Ovary (tissue), 9 donors: Measurements from ENCODE around the gene JAG2. TPM values are rescaled to one million over a fixed set of nuclear protein-coding genes. Genes with fewer than 3 reads are reported as not detected.

Source experiments
- DNase-seq, 5 donors: peaks; one replicate each; pipeline ENCODE4 v3.0.0-alpha.2; 2019 to 2020
- H3K27ac ChIP-seq, 2 donors: fragments of 200-600 bp; one replicate each; pipeline versions ENCODE4 v1.5.1 to v1.8.0; 2019 to 2022
- H3K27me3 ChIP-seq: fragments of 200-600 bp; one replicate; pipeline ENCODE4 v1.8.0; 2022
- H3K36me3 ChIP-seq: fragments of 200-600 bp; sonication (generic); one replicate; pipeline ENCODE4 v1.5.1; 2019
- H3K4me1 ChIP-seq: one replicate; pipeline ENCODE4 v1.8.1; 2013; ENCODE audit warnings: mild to moderate bottlenecking, moderate library complexity; ENCODE audit not compliant: insufficient read depth
- H3K4me3 ChIP-seq: fragments of 200-600 bp; sonication (generic); one replicate; pipeline ENCODE4 v1.5.1; 2017
- H3K9me3 ChIP-seq, 2 donors: fragments of 200-600 bp in 1 of 2; sonication (generic) in 1 of 2; one replicate each; pipeline versions ENCODE4 v1.5.1 to v1.8.1; 2013 to 2019; ENCODE audit warnings: mild to moderate bottlenecking in 1 of 2, moderate library complexity in 1 of 2
- CTCF ChIP-seq, 3 donors: fragments of 450-650 bp in 2 of 3; fragments of 200-600 bp in 1 of 3; IDR thresholded peaks; one replicate each; pipeline versions ENCODE4 v1.5.1 to v1.8.0; 2016 to 2022; ENCODE audit warnings: antibody characterized with exemption in 3 of 3, mild to moderate bottlenecking in 1 of 3
- EP300 ChIP-seq: sonication (generic); formaldehyde crosslinking; IDR thresholded peaks from one replicate; pipeline ENCODE4 v1.6.1; 2017; ENCODE audit warnings: antibody characterized with exemption
- POLR2A ChIP-seq: fragments of 450-650 bp; IDR thresholded peaks from one replicate; pipeline ENCODE4 v1.6.1; 2017; ENCODE audit warnings: antibody characterized with exemption, mild to moderate bottlenecking, moderate library complexity
- WGBS, 3 donors: extraction: QIAGEN DNeasy Blood & Tissue Kit in 1 of 3; methylation state at CpG; one replicate each; pipeline versions ENCODE4 v1.1.5 to v1.1.7; 2013 to 2017; 5-methylcytosine and 5-hydroxymethylcytosine counted together
- intact Hi-C, 4 donors: fragments of 100-400 bp; cut with DNase I; formaldehyde crosslinking; loops; one replicate each; pipeline versions ENCODE4 v1.11.0 to v1.15.1; 2022 to 2023
- polyA plus RNA-seq, 2 donors: library from polyadenylated mRNA; stranded (reverse); fragments of 200-250 nt in 1 of 2; fragments of 350-450 nt in 1 of 2; fragmentation: Illumina TruSeq in 1 of 2; extraction: RNeasy Lipid Tissue Mini Kit (QIAGEN cat#74804) in 1 of 2; gene quantifications; one replicate each; pipeline ENCODE4 v1.2.3, GENCODE V29; 2013 to 2014
- total RNA-seq, 7 donors: library from RNA; depleted of rRNA in 2 of 7; stranded (reverse); fragments of >200 nt in 2 of 7; fragmentation: NEBNext Ultra II Directional in 3 of 7; extraction: Animal tissue kit (Norgen Biotek cat#: 25700) in 3 of 7; gene quantifications; one replicate each; pipeline versions ENCODE4 v1.1.0 to v1.2.4, GENCODE V29; 2016 to 2023
- donor health status: DM: no; HTN: no; CAD: no; lungs with moderate emphysema.
- donor health status: DM: no; HTN: no; CAD: no.
- donor health status: Bipolar disorder and iron deficiency.
- donor health status: DM: yes; HTN: yes; CAD: no.
- donor health status: DM: no; HTN: no; CAD: no.
- donor health status: DM: yes; HTN: yes; CAD: no.

JAG2 gene
- total and polyA plus RNA-seq, 9 donors = 0.78 to 10.2 (median 6.5) TPM

- Histone ChIP-seq H3K4me3 (no peak overlapping the region), H3K27ac (no peak overlapping the region), H3K4me1 (peaks cover 6% of the 10 kb centered on the region), H3K9me3 (no peaks in the 10 kb centered on the region), H3K36me3 (no peaks in the 10 kb centered on the region), H3K27me3 (no peaks in the 10 kb centered on the region)
- WGBS, 3 donors = 65 to 74% (median 72%) methylated on average over 10 of the region's 10 CpGs
- intact Hi-C loops = loop anchor here (2.0 to 10.0 kb wide), 4 partner anchors 82 to 155 kb away; no protein-coding TSS in a partner anchor
- TF ChIP-seq CTCF (IDR thresholded peaks at IDR 0.05) = no peak
- no peak for TF ChIP-seq POLR2A
- no peak for TF ChIP-seq EP300
- no peak for DNase-seq
These were observed 31.5 kb upstream of the JAG2 start for GRCh38 chr14:105200074-105200473.

GRCh38 chr14:105199093-105199492, 30.5 kb upstream of the JAG2 start:
- Histone ChIP-seq H3K27me3 (no peaks in the 10 kb centered on the region), H3K4me1 (no peaks in the 10 kb centered on the region), H3K36me3 (no peaks in the 10 kb centered on the region), H3K4me3 (no peak overlapping the region), H3K9me3 (no peaks in the 10 kb centered on the region), H3K27ac (no peak overlapping the region)
- WGBS, 3 donors = 27 to 49% (median 29%) methylated on average over 16 to 18 of the region's 18 CpGs
- intact Hi-C loops = no loop called here
- no peak for TF ChIP-seq CTCF (IDR thresholded peaks at IDR 0.05)
- TF ChIP-seq POLR2A = no peak
- no peak for TF ChIP-seq EP300
- DNase-seq = no peak

GRCh38 chr14:105198588-105198987, 30.0 kb upstream of the JAG2 start:
- Histone ChIP-seq H3K4me3 (no peak overlapping the region), H3K9me3 (no peaks in the 10 kb centered on the region), H3K36me3 (no peaks in the 10 kb centered on the region), H3K27me3 (no peaks in the 10 kb centered on the region), H3K27ac (no peak overlapping the region), H3K4me1 (no peaks in the 10 kb centered on the region)
- intact Hi-C loops = no loop called here
- 71 to 80% (median 72%) methylated on average over 4 of the region's 4 CpGs for WGBS, 3 donors
- no peak for DNase-seq
- TF ChIP-seq CTCF (IDR thresholded peaks at IDR 0.05) (no peak), EP300 (no peak), POLR2A (no peak)

GRCh38 chr14:105197211-105197641, 28.6 kb upstream of the JAG2 start:
- Histone ChIP-seq H3K4me3 (no peak overlapping the region), H3K27me3 (no peaks in the 10 kb centered on the region), H3K36me3 (no peaks in the 10 kb centered on the region), H3K4me1 (no peaks in the 10 kb centered on the region), H3K27ac (no peak overlapping the region), H3K9me3 (no peaks in the 10 kb centered on the region)
- intact Hi-C loops = no loop called here
- no peak for DNase-seq
- no peak for TF ChIP-seq POLR2A
- 3 to 5% (median 4%) methylated on average over 12 to 15 of the region's 15 CpGs for WGBS, 3 donors

GRCh38 chr14:105196265-105196960, 27.8 kb upstream of the JAG2 start:
- H3K36me3 ChIP-seq = no peaks in the 10 kb centered on the region
- intact Hi-C loops = no loop called here
- no peak overlapping the region for H3K4me3 ChIP-seq
- no peaks in the 10 kb centered on the region for H3K27me3 ChIP-seq
- WGBS, 3 donors = 2% methylated on average over 35 to 58 of the region's 58 CpGs
- H3K4me1 ChIP-seq = no peaks in the 10 kb centered on the region
- H3K27ac ChIP-seq = no peak overlapping the region
- DNase-seq = no peak
- TF ChIP-seq CTCF (IDR thresholded peaks at IDR 0.05) = no peak
- no peak for TF ChIP-seq EP300
- no peak for TF ChIP-seq POLR2A
- no peaks in the 10 kb centered on the region for H3K9me3 ChIP-seq
